Measurements from ENCODE around the gene TLE5.
A peak's percentile ranks its signal among the peaks of the same experiment; 100 is the strongest.
"Not testable (repeated sequence)": the region's sequence is repeated elsewhere in the genome, so short reads cannot be mapped to it uniquely, and the experiment has no call there.

Gene TLE5

DNA sequence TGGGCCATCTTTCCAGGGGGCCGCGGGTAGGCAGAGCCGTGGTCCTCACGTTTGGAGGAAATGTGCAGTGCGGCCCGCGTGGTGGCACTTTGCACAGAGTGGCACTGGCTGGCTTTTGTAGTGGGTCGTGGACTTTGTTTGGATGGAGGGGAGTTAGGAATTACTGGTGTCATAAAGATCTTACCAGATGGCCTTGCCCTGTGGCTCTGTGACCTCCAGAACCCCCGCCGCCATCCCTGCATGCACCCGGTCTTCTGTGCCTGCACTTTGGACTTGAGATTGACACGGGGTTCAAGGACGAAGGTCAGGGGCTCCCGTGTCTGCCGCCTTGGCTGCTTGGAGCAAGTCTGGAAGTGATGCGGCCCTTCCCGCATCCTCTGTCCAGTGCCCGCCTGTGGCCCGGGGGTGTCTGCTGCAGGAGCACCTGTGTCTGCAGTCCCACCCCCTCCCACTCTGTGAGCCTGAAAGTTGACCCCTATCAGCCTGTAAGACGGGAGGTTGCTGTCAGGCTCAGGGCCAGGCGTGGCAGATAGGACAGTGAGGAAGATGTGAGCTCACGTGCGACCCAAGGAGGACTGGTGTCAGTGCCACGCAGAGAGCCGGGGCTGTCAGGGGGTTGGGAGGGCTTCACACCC, 34.1 kb upstream of the TLE5 start:
- DNase-seq, result no peak

DNA sequence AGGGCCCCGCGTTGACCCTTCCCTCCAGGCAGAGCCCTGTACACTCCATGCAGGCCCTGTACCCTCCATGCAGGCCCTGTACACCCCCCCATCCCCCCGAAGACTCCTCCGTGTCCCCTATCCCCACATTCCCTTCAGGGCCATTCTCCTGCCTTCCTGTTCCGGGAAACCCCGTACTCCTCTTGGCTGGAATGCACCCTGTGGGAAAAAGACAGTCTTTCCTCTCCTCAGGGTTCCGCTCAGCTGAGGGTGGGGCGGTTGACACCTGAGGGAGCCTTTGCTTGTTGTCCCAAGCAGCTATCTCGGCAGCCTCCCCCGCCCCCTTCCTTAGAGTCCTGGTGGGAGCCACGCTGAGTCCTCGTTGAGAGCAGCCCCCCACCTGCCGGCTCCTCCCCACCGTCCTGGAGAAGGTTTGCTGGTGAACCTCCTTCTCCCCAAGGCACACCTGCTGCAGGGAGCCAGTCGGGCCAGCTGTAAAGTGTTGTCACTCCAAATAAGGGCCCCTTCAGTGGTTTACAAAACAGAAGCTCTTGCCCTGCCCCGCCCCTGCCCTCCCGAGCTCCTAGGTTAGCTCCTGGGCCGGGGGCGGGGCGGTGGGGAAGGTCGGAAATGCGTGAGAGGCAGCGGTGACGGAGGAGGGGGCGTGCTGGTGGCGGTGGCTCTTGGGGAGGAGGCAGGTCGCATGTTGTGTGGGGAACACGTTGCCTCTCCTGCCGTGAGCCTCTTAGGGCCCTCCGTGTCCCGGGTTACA, 33.3 kb upstream of the TLE5 start:
- peak; percentile 8 for DNase-seq

DNA sequence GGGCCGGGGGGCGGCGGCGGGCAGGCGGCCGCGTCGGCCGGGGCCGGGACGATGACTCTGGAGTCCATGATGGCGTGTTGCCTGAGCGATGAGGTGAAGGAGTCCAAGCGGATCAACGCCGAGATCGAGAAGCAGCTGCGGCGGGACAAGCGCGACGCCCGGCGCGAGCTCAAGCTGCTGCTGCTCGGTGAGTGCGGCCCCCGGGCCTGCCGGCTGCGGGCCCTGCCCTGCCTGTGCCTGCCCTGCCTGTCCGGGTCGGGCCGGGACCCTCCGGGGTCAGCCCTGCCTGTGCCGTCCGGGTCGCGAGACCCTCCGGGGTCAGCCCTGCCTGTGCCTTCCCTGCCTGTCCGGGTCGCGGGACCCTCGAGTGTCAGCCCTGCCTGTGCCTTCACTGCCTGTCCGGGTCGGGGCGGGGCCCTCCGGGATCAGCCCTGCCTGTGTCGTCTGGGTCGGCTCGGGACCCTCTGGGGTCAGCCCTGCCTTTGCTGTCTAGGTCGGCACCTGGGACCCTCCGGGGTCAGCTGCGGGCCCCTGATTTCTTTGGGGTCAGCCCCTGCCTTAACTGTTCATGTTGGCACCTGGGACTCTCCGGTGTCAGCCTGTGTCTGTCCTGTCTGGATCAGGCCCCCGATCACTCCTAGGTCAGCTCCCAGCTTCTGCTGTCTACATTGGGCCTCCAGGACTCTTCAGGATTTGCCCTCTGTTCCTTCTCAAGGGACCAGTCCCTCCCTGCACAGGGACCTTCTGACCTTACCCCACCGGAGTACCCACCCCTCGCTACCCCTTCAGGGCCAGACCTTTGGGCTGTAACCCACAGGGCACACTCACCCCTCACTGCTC, 32.5 kb upstream of the TLE5 start:
- no peak for DNase-seq

DNA sequence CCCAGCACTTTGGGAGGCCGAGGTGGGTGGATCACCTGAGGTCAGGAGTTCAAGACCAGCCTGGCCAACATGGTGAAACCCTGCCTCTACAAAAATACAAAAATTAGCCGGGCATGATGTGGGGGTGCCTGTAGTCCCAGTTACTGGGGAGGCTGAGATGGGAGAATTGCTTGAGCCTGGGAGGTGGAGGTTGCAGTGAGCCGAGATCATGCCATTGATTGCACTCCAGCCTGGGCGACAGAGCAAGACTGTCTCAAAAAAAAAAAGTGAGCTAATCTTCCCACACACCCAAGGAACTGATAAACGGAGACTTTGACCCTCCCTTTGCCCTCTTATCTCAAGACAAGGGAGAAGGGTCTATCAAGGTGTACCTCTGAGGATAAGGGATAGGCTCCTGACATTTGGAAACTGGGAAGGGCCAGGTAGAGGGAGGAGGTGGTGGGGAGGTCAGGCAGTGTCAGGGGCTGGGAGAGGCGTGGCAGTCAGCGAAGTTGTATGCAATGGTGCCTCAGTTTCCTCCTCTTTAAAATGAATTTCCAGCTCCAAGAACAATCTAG, 27.1 kb upstream of the TLE5 start:
- not testable (repeated sequence) for DNase-seq

DNA sequence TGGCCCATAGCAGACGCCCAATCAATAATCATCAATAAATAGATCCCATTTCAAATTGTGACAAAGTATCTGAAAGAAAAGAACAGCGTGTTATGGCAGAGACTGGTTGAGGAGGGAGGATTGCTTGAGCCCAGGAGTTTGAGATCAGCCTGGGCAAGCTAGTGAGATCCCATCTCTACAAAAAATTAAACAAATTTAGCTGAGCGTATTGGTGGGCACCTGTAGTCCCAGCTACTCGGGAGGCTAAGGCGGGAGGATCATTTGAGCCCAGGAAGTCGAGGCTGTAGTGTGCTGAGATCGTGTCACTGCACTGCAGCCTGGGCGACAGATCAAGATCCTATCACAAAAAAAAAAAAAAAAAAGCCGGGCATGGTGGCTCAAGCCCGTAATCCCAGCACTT, 25.5 kb upstream of the TLE5 start:
- no peak for DNase-seq

DNA sequence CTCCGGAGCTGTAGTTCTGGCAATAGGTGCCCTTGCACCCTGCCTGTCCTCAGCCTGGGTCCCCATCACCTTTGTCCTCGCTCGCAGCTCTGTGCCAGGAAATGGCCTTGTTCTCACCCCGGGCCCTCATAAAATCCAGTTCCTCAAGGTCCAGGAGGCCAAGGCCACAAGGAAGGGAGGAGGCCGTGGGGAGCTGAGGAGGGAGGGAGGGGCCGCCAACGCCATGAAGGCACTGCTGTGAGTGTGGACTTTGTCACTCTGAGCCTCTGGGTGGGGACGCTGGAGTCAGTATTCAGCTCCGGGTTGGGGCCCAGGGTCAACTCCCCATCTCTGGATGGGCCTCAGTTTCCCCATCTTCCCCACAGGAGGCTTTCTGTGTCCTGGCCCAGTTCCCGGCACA, 22.6 kb upstream of the TLE5 start:
- DNase-seq, result no peak

DNA sequence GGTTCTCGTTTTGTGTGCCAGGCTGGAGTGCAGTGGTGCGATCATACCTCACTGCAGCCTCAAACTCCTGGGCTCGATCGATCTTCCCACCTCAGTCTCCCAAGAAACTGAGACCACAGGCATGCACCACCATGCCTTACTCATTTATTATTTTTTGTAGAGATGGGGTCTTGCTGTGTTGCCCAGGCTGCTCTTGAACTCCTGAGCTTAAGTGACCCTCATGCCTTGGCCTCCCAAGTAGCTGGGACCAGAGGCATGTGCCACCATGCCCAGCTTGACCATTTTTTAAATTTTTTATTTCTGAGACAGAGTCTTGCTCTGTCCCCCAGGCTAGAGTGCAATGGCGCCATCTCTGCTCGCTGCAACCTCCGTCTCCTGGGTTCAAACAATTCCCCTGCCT, 21.7 kb upstream of the TLE5 start:
- no peak for DNase-seq

DNA sequence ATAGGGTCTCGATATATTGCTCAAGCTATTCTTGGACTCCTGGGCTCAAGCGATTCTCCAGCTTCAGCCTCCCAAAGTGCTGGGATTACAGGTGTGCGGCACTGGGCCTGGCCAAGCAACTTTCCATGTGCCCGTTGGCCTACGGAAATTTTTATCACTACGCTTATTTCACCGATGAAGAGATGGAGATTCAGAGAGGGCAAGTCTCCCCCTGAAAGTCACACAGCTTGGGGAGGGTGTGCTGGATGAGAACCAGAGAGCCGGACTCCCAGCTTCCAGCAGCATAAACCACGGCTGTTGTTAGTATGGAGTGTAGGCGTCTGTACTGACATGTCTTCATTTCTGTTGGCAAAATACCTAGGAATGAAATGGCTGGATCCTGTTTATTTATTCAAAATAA, 20.0 kb upstream of the TLE5 start:
- DNase-seq, result no peak

DNA sequence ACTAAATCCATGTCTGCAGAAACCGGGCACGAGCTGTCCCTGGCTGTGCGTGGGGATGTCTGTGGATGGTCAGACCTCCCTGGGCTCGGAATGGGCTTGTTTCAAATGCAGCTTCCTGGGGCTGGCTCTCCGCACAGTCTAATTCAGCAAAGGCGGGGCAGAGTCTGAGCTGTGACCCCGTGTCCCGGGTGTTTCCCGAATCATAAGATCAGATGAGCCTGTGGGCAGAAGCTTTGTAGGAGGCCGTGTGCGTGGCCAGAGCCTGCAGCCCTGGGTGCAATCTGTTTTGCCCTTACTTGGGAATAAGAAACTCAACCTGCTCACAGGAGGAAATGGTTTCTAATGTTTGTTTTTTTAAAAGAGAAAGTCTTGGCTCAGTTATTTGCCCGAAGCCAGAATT, 18.0 kb upstream of the TLE5 start:
- no peak for DNase-seq

DNA sequence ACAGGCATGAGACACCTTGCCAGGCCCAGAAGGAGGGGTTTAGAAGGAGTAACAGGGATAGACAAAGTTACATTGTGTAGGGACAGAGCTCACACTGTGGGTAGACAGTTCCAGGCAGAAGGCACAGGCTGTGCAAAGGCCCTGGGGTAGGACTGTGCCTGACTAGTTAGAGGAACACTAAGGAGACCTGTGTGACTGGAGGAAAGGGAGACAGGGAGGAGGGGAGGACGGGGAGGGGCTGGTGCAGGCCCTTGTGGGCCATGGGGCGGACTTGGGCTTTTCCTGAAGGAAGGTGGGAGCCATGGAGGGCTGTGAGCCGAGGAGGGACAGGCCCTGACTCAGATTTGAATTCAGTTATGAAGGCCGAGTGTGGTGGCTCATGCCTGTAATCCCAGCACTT, 17.3 kb upstream of the TLE5 start:
- DNase-seq, result no peak

DNA sequence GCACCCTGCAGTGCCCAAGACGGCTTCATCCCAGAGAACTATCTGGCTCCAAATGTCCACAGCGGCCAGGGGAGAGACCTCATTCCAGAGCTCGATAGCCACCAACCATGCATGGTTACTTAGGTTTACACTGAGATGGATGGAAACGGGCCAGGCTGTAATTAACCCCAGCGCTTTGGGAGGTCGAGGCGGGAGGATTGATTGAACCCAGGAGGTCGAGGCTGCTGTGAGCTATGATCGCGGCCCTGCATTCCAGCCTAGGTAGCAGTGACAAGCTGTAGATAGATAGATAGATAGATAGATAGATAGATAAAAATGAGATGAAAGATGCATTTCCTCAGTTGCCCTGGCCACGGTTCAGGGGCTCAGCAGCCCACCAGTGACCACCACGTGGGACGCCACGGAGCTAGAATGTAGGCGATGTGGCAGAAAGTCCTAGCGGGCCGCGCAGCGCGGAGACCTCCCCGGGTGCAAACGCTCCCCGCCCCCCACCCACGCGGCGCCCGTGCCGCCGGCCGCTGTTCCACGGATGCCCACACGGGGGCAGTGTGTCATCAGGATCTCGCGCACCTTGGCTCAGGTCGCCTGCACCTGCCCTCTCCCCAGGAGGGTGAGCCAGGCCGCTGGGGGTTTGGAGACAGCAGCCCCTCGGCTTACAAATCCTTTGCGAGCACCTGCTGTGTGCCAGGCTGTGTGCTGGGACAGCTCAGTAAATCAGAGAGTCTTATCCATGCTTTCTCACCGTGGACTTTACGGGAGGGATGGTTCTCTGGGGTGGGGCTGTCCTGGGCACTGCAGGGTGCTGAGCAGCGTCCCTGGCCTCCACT, 13.5 kb upstream of the TLE5 start:
- DNase-seq, result no peak

DNA sequence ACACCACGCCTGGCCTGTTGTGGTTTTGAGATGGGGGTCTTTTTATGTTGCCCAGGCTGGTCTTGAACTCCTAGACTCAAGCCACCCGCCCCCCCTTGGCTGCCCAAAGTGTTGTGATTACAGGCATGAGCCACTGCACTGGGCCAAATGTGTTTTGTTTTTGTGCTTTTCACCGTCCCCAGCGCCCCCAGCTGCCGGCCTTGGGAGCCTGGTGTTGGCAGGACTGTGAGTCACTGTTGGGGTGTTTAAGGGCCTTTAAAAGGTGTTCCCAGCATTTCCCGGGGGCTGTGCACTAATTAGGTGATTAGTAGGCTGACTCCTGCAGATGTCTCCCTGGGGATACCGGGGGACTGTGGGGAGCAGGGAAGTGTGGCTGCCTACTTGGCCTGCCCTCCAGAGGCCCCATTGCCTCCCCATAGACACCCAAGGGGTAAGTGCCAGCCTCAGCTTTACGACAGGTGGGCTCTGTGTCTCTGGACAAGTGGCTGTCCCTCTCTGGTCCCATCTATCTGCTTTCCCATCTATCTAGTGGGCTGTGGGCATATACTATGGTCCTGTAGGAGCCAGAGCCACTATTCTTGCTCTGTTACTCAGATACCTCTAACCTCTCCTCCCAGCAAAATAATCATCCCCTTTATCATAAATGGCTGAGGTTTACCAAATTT, 11.8 kb upstream of the TLE5 start:
- DNase-seq, result peak; percentile 30

DNA sequence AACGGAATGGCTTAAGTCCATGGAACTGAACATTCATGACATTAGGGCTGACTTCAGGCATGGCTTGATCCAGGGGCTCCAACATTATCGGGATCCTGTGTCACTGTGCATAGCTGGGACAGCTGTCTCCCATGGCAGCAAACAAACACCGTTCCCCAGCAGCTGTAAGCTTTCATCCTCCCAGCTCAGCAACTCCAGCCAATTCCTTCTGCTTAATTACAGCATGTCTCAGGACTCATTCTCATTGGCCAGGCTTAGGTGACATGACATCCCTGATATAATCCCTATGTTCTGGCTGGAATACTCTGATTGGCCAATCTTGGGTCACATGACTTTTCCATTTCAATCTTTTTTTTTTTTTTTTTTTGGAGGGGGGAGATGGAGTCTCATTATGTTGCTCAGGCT, 10.9 kb upstream of the TLE5 start:
- peak; percentile 87 for DNase-seq

DNA sequence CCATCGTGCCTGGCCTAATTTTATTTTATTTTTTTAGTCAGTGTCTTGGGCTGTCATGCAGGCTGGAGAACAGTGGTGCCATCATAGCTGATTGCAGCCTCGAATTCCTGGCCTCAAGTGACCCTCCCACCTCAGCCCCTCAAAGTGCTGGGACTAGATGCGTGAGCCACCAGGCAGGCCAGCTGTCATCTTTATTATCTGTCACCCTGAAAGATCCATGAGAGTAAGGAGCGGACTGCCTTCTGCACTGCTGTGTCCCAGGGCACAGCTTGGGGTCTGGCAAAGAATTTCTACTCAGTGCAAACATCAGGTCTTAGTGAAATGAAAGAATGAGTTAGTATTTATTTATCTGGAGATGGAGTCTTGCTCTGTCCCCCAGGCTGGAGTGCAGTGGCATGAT, 9.5 kb upstream of the TLE5 start:
- DNase-seq, result no peak

DNA sequence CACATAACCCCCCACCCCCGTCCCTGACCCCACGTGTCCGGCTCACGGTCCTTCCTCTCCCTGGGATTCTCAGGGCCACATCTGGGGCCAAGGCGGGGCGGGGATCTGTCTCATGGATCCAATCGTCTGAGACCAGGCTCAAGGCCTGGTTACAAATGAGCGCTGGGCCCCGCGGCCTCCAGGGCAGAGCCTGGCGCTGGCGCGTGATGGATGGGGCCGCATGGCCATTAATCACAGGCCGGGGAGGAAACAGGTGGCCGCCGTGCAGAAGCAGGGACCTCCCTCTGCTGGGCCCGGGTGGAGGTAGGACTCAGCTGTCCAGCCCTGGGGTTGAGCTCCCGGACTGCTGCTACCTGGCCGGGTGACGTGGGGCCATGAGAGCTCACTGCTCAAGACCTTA, 5.8 kb upstream of the TLE5 start:
- no peak for DNase-seq

DNA sequence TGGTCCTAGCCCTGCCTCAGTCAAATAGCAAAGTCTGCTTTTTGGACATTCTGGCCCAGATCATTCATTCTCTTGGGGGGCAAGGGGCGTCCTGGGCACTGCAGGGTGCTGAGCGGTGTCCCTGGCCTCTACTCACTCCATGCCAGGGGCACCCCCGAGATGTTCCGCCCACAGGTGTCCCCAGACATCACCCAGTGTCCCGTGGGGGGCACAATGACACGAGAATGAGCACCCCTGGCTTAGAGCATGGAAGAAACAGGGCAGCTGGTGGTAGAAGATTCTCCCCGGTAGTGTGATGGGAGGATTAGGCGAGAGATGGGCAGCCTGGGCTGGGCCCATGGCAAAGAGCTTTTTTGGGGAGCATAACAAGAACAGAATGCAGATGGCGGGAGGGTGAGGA, 5.3 kb upstream of the TLE5 start:
- DNase-seq, result no peak

DNA sequence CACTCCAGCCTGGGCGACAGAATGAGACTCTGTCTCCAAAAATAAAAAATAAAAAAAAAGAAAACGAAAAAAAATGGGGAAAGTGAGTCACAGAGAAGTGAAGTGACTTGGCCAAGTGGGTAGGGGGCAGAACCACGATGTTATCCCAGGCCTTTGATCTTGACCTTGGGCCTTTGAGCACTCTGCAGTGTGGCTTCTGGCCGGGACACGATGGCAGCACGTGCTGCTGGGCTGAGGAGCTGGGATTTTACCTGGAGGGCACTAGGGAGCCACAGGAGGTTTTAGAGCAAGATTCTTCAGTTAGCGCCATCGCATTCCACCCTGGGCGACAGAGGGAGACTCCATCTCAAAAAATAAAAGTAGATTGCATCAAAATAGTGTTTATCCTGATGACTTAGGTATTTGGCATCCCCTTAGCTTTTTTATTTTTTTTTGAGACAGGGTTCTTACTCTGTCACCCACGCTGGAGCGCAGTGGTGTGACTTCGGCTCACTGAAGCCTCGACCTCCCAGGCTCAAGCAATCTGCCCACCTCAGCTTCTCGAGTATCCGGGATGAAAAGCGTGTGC, 4.3 kb upstream of the TLE5 start:
- DNase-seq, result no peak

DNA sequence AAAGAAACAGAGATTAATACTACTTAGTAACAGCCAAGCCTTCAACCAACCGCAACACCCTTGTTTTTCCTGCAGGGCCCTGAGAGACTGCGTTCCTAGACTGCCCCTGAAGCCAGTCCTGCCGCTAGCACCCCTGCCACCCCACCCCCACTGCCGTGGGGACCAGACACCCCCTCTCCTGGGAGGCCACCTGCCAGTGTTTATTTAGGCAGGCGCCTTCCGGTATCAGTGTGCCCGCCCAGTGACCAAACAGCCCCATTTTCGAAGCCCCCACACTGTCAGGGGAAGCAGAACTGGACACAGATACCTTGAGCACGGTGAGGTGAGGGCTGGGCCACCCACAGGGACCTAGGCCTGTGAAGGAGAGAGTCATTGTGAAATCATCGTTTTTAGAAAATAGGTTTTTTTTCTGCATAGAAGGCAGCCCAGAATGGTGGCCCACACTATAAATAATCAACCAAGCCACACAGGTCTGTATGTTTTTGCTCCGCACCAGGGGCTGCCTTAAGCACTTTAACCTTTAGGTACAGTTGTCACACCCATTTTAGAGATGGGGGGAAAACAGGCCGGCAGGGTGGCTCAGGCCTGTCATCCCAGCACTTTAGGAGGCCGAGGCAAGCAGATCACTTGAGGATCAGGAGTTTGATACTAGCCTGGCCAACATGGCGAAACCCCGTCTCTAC, 3.5 kb upstream of the TLE5 start:
- no peak for DNase-seq

DNA sequence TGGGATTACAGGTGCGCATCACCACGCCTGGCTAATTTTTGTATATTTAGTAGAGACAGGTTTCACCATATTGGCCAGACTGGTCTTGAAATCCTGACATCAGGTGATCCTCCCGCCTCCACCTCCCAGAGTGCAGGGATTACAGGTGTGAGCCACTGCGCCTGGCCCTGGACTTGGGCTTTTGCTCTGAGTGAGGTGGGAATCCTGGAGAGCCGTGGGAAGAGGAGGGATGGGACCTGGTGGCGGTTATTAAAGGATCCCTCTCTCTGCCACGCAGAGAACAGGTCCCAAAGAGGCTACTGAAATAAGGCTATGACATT, 1.7 kb upstream of the TLE5 start:
- no peak for DNase-seq

DNA sequence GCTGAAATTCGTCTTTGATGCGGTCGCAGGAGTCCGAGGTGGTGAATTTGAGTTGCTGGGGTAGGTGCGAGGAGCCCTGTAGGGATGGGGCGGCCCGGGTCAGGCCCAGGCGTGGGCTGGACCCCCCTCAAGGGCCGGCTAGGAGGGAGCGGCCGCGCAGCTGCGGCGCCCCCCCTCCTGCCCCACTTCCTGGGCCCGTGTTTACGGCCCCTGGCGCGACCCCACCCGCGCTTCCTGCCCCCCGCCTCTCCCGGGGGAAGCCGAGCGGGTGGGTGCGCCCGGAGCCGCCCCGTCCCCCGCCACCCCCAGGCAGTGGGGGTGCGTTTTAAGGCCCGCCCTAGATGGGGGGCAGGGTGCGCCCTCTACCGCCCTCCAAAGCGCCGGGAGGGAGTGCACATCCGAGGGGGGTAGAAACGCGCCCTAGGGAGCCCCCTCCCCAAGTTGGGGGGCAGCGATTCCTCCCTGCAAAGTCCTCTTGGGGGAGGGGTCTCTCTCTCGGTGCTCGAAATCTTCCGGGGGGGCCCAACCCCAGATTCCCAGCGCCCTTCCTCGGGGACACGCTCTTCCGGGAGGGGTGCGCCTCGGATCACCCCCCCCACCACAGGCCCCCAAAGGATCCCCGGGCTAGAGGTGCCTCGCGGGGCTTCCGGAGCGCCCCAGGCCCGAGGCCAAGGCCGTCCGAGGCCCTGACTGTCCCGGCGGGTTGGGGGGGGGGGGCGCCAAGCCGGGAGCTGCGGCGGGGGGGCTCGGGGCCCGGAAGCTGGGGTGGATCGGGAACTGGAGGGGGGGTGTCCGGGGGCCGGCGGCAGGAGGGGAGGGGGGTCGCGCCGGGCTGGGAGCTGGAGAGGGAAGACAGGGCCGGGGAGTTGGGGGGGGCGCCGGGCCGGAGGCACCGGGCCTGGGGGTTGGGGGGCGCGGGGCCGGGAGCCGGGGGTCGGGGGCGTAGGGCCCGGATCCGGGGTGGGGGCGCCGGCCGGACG, 823 bp downstream of the TLE5 start:
- DNase-seq, result peak; percentile 37
